OCI-LY7 (cell line): ENCODE data around the gene PDZD2.

Experiments used
- EZH2phosphoT487 ChIP-seq: fragments of 200-600 bp; sonication (generic); IDR thresholded peaks from 2 replicates; pipeline ENCODE4 v1.6.1; 2018; ENCODE audit warnings: low read depth, borderline replicate concordance, mild to moderate bottlenecking, mixed run types, antibody characterized with exemption, low read length, moderate library complexity, mixed read lengths
- TF ChIP-seq, protein P1 (sequence below): fragments of 200-600 bp; sonication (generic); conservative IDR thresholded peaks from 2 replicates; pipeline ENCODE4 v1.5.1; 2014; ENCODE audit warnings: mild to moderate bottlenecking, antibody characterized with exemption, low read length, moderate library complexity, mixed read lengths

DNA sequence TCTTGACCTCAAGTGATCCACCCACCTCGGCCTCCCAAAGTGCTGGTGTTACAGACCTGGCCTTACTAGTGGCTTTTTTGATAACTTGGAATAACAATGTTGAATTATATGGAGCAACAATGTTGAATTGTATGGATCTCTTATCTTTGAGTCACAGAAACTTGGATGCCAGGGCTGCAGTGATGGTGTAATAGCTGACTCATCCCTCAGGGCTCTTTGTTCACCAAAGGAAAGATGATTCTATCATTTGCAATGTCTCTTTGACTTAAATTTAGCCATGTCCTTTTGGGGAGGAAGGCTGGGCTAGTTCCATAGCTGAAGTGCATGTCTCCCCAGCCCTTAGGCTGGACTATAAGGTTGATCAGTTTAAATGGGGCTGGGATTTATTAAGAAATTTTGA, 172.3 kb downstream of the PDZD2 start:
- TF ChIP-seq, protein P1, sequence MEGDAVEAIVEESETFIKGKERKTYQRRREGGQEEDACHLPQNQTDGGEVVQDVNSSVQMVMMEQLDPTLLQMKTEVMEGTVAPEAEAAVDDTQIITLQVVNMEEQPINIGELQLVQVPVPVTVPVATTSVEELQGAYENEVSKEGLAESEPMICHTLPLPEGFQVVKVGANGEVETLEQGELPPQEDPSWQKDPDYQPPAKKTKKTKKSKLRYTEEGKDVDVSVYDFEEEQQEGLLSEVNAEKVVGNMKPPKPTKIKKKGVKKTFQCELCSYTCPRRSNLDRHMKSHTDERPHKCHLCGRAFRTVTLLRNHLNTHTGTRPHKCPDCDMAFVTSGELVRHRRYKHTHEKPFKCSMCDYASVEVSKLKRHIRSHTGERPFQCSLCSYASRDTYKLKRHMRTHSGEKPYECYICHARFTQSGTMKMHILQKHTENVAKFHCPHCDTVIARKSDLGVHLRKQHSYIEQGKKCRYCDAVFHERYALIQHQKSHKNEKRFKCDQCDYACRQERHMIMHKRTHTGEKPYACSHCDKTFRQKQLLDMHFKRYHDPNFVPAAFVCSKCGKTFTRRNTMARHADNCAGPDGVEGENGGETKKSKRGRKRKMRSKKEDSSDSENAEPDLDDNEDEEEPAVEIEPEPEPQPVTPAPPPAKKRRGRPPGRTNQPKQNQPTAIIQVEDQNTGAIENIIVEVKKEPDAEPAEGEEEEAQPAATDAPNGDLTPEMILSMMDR: no peak
- TF ChIP-seq EZH2phosphoT487: no peak
